Ovary (tissue), 9 donors: Measurements from ENCODE around the gene ZSCAN5C. TPM values are rescaled to one million over a fixed set of nuclear protein-coding genes. Genes with fewer than 3 reads are reported as not detected.

Source experiments
- DNase-seq, 5 donors: peaks; one replicate each; pipeline ENCODE4 v3.0.0-alpha.2; 2019 to 2020
- H3K27ac ChIP-seq, 2 donors: fragments of 200-600 bp; one replicate each; pipeline versions ENCODE4 v1.5.1 to v1.8.0; 2019 to 2022
- H3K27me3 ChIP-seq: fragments of 200-600 bp; one replicate; pipeline ENCODE4 v1.8.0; 2022
- H3K36me3 ChIP-seq: fragments of 200-600 bp; sonication (generic); one replicate; pipeline ENCODE4 v1.5.1; 2019
- H3K4me1 ChIP-seq: one replicate; pipeline ENCODE4 v1.8.1; 2013; ENCODE audit warnings: mild to moderate bottlenecking, moderate library complexity; ENCODE audit not compliant: insufficient read depth
- H3K4me3 ChIP-seq: fragments of 200-600 bp; sonication (generic); one replicate; pipeline ENCODE4 v1.5.1; 2017
- H3K9me3 ChIP-seq, 2 donors: fragments of 200-600 bp in 1 of 2; sonication (generic) in 1 of 2; one replicate each; pipeline versions ENCODE4 v1.5.1 to v1.8.1; 2013 to 2019; ENCODE audit warnings: mild to moderate bottlenecking in 1 of 2, moderate library complexity in 1 of 2
- CTCF ChIP-seq, 3 donors: fragments of 450-650 bp in 2 of 3; fragments of 200-600 bp in 1 of 3; IDR thresholded peaks; one replicate each; pipeline versions ENCODE4 v1.5.1 to v1.8.0; 2016 to 2022; ENCODE audit warnings: antibody characterized with exemption in 3 of 3, mild to moderate bottlenecking in 1 of 3
- EP300 ChIP-seq: sonication (generic); formaldehyde crosslinking; IDR thresholded peaks from one replicate; pipeline ENCODE4 v1.6.1; 2017; ENCODE audit warnings: antibody characterized with exemption
- POLR2A ChIP-seq: fragments of 450-650 bp; IDR thresholded peaks from one replicate; pipeline ENCODE4 v1.6.1; 2017; ENCODE audit warnings: antibody characterized with exemption, mild to moderate bottlenecking, moderate library complexity
- WGBS, 3 donors: extraction: QIAGEN DNeasy Blood & Tissue Kit in 1 of 3; methylation state at CpG; one replicate each; pipeline versions ENCODE4 v1.1.5 to v1.1.7; 2013 to 2017; 5-methylcytosine and 5-hydroxymethylcytosine counted together
- intact Hi-C, 4 donors: fragments of 100-400 bp; cut with DNase I; formaldehyde crosslinking; loops; one replicate each; pipeline versions ENCODE4 v1.11.0 to v1.15.1; 2022 to 2023
- polyA plus RNA-seq, 2 donors: library from polyadenylated mRNA; stranded (reverse); fragments of 200-250 nt in 1 of 2; fragments of 350-450 nt in 1 of 2; fragmentation: Illumina TruSeq in 1 of 2; extraction: RNeasy Lipid Tissue Mini Kit (QIAGEN cat#74804) in 1 of 2; gene quantifications; one replicate each; pipeline ENCODE4 v1.2.3, GENCODE V29; 2013 to 2014
- total RNA-seq, 7 donors: library from RNA; depleted of rRNA in 2 of 7; stranded (reverse); fragments of >200 nt in 2 of 7; fragmentation: NEBNext Ultra II Directional in 3 of 7; extraction: Animal tissue kit (Norgen Biotek cat#: 25700) in 3 of 7; gene quantifications; one replicate each; pipeline versions ENCODE4 v1.1.0 to v1.2.4, GENCODE V29; 2016 to 2023
- donor health status: DM: no; HTN: no; CAD: no; lungs with moderate emphysema.
- donor health status: DM: no; HTN: no; CAD: no.
- donor health status: Bipolar disorder and iron deficiency.
- donor health status: DM: yes; HTN: yes; CAD: no.
- donor health status: DM: no; HTN: no; CAD: no.
- donor health status: DM: yes; HTN: yes; CAD: no.

The ZSCAN5C gene
- total and polyA plus RNA-seq, 9 donors = not detected

- no peaks in the 10 kb centered on the region for H3K4me1 ChIP-seq
- WGBS, 3 donors = 41 to 65% (median 45%) methylated on average over 9 of the region's 9 CpGs
- H3K27ac ChIP-seq = no peak overlapping the region
- no peaks in the 10 kb centered on the region for H3K36me3 ChIP-seq
- H3K9me3 ChIP-seq = no peaks in the 10 kb centered on the region
- no peak for DNase-seq
- intact Hi-C loops = no loop called here
- H3K4me3 ChIP-seq = no peak overlapping the region
- TF ChIP-seq POLR2A (no peak), CTCF (IDR thresholded peaks at IDR 0.05) (no peak), EP300 (no peak)
- no peaks in the 10 kb centered on the region for H3K27me3 ChIP-seq
Measured at GRCh38 chr19:56162258-56162657, 39.8 kb upstream of the ZSCAN5C start.

DNA sequence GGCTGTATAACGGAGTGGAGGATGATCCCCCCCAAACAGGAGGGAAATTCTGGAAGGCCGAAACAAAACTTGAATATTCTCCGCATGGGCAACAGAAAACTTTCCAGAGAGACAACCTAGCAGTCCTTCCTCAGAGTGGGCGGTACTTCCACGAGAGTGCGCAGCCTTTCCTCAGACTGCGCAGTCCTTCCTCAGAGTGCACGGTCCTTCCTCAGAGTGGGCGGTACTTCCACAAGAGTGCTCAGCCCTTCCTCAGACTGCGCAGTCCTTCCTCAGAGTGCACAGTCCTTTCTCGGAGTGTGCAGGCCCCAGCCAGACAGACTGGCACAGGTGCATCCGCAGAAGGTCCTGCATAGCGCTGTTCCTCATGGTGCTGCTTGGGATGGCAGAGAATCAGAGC, 39.0 kb upstream of the ZSCAN5C start:
- no peak for DNase-seq
- Histone ChIP-seq H3K9me3 (no peaks in the 10 kb centered on the region), H3K27ac (no peak overlapping the region), H3K4me3 (no peak overlapping the region), H3K36me3 (no peaks in the 10 kb centered on the region), H3K27me3 (no peaks in the 10 kb centered on the region), H3K4me1 (no peaks in the 10 kb centered on the region)
- no peak for TF ChIP-seq EP300
- no peak for TF ChIP-seq POLR2A
- TF ChIP-seq CTCF (IDR thresholded peaks at IDR 0.05) = no peak
- intact Hi-C loops = no loop called here
- 80 to 88% (median 83%) methylated on average over 13 of the region's 13 CpGs for WGBS, 3 donors

GRCh38 chr19:56167064-56167578, 35.0 kb upstream of the ZSCAN5C start:
- 31 to 35% (median 33%) methylated on average over 7 of the region's 7 CpGs for WGBS, 3 donors
- intact Hi-C loops = no loop called here
- no peaks in the 10 kb centered on the region for H3K9me3 ChIP-seq

DNA sequence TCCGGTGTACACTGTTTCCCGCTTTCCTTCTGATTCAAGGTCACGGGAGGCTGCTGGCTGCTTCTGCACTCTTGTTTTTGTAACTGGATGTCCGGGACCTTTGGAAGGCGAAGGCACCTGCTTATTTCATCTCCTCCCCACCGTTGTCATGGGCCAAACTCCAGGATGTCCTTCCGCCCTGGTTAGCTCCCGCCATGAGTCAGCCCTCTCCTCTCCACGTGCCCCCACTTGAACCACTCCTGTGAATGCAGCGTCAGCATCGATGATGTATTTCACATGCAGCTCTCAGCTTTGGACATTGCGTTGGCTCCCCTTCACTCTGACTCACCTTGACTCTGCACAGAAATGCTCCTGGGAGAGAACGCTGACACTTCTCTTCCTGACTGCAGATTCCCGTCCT, 31.8 kb upstream of the ZSCAN5C start:
- intact Hi-C loops = loop anchor here in 3 of 4 donors (5.0 to 10.0 kb wide), 2 partner anchors 93 to 95 kb away; no protein-coding TSS in a partner anchor
- TF ChIP-seq POLR2A = no peak
- TF ChIP-seq EP300 = no peak
- TF ChIP-seq CTCF (IDR thresholded peaks at IDR 0.05) = no peak
- H3K27ac ChIP-seq = no peak overlapping the region

More at GRCh38 chr19:56167064-56167578, 35.0 kb upstream of the ZSCAN5C start:
- TF ChIP-seq CTCF (IDR thresholded peaks at IDR 0.05) (no peak), POLR2A (no peak), EP300 (no peak)
- Histone ChIP-seq H3K27ac (no peak overlapping the region), H3K36me3 (no peaks in the 10 kb centered on the region), H3K27me3 (no peaks in the 10 kb centered on the region), H3K4me1 (no peaks in the 10 kb centered on the region), H3K4me3 (no peak overlapping the region)
- no peak for DNase-seq

More for the DNA sequence above, 31.8 kb upstream of the ZSCAN5C start:
- Histone ChIP-seq H3K4me3 (no peak overlapping the region), H3K27me3 (no peaks in the 10 kb centered on the region), H3K9me3 (no peaks in the 10 kb centered on the region), H3K36me3 (no peaks in the 10 kb centered on the region), H3K4me1 (no peaks in the 10 kb centered on the region)
- WGBS, 3 donors = 14 to 26% (median 22%) methylated on average over 14 of the region's 14 CpGs
- DNase-seq = no peak
